ENCODE data around the gene RGS12. TPM values are rescaled to one million over a fixed set of nuclear protein-coding genes. Genes with fewer than 3 reads are reported as not detected.

RGS12 gene
- polyA plus RNA-seq, 1 donor = 48.7 TPM

DNA sequence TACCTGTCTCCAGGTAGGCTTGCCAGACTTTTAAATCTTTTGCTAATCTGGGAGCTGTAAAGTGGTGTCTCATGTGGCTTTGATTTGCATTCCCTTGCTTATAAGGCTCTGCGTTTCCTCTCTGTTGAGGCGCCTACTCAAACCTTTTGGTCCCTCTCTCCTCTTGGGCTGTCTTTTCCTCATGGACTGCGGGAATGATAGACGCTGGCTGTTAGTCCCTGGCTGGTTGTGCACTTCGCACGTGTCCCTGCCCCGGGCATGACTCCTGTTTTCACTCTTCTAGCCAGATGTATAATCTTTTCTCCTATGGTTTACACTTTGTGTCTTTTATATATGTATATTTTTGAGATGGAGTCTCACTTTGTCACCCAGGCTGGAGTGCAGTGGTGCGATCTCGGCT is 39.7 kb downstream of the RGS12 start:
- DNase-seq = no peak

DNA sequence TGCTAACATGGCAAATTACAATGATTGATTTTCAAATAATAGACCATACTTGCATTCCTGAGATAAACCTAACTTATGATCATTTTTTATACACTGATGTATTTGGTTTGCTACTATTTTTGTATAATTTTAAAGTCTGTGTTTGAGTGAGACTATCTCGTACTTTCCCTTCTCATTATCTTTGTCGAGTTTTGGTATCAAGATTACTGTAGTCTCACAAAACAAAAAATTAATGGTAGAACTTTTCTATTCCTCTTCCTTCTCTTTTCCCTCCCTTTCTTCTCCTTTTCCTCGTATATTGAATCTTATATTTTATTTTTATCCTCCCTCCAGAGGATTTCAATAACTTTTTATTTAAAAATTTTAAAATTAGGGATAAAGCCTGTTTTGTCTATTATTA is 41.5 kb downstream of the RGS12 start:
- no peak for DNase-seq

DNA sequence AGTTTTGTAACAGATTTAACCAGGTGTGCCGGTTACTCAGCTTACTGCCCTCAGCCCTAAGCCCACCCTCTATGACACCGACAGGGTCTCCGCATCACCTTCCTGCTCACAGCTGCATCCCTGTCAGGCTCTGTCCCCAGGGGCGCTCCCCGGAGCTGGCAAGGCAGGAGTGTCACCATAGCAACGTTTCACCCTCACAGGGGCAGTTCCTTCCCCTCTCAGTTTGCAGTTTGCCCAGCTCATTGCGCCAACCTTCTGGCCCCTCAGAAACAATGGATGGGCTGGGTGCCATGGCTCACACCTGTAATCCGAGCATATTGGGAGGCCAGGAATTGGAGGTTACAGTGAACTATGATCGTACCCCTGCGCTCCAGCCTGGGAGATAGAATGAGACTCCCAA is 42.6 kb downstream of the RGS12 start:
- DNase-seq = no peak

DNA sequence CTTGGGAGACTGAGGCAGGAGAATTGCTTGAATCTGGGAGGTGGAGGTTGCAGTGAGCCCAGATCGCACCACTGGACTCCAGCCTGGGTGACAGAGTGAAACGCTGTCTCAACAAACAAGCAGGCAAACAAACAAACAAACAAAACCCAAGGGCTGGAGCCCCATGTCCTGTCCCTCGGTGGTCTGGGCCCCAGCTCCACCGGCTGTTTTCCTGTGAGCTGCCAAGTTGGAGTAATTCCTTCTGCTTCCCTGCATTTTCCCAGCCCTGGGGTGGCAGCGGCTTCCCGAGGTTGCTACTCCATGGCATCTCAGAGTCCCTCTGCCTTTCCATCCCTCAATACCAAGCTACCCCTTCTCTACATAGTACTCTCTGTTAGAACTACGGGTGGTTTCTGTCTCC is 43.2 kb downstream of the RGS12 start:
- no peak for DNase-seq

DNA sequence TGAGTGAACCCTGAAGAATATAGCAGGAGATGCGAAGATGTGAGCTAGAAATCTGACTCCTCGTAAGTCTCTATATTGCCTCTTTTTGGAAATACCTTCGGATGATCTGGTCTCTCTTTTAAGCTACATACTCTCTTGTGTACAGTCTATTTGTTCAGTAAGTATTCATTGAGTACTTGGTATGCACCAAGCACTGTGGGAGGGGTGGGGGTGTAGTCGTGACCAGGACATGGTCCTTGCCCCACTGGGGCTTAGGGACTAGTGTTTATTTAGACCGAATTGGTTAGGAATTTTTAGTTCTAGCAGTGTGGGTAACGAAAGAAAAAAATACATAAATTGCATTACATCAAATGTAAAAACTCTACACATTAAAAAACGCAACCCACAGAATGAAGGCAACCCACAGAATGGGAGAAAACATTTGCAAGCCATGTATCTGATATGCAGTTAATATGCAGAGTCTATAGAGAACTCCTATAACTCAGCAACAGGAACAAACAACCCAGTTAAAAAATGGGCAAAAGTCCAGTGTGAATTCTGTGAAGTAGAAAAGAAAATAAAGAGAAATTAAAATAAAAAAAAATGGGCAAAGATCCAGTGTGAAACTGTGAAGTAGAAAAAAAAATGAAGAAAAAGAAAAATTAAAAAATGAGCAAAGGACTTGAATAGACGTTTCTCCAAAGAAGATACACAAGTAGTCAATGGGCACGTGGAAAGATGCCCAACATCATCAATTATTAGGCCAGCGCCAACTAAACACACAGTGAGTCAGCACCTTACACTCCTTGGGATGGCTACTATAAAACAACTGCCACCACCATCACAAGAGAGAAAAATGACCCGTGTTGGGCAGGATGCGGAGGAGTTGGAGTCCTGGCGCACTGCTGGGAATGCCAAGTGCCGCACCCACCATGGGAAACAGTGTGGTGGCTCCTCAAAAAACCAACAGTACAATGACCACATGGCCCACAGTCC is 43.8 kb downstream of the RGS12 start:
- no peak for DNase-seq

DNA sequence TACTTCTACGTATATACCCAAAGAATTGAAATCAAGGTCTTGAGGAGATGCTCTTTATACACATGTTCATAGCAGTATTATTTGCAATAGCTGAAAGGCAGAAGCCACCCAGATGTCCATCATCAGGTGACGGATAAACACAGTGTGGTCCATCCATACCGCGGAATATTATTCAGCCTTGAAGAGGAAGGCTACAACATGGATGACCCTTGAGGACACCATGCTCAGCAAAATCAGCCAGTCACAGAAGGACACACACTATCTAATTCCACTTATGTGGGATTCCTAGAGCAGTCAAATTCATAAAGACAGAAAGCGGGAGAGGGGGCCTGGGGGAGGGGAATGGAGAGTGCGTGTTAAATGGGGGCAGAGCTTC is 44.5 kb downstream of the RGS12 start:
- DNase-seq = no peak

DNA sequence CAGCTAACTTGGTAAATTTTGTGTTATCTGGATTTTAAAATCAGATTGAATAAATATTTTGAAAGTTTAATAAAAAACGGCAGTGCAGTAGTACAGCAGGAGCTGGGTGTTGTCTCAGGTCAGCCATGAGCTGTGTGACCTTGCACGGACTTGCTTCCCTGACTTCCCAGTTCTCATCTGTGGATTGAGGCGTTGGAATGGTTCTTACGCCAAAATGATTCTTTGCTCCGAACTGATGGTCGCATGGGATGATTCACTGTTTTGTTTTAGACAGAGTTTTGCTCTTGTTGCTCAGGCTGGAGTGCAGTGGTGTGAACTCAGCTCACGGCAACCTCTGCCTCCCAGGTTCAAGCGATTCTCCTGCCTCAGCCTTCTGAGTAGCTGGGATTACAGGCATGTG is 45.0 kb downstream of the RGS12 start:
- no peak for DNase-seq

DNA sequence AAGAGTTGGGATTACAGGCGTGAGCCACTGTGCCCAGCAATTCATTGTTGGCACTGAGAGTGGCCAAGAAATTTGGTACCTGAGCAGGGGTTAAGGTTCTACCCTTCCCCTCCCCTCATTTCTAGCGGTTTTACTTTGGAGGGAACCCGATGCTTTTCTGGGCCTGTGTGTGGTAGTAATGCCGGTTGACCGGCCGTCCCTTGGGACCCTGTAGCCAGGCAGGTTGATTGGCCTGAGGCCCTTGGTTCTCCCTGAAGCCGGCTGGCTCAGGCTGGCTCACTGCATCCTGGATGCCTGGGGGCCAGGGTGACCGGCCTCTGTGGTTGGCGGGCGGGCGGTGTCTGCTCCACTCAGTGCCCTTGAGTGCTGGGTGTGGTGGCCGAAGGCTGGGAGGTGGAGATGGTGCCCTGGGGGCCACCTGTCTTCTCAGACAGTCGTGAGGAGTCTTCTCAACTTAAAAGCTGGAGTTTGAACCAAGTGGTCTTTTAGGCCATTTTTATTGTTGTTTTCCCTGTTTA is 45.6 kb downstream of the RGS12 start:
- no peak for DNase-seq

DNA sequence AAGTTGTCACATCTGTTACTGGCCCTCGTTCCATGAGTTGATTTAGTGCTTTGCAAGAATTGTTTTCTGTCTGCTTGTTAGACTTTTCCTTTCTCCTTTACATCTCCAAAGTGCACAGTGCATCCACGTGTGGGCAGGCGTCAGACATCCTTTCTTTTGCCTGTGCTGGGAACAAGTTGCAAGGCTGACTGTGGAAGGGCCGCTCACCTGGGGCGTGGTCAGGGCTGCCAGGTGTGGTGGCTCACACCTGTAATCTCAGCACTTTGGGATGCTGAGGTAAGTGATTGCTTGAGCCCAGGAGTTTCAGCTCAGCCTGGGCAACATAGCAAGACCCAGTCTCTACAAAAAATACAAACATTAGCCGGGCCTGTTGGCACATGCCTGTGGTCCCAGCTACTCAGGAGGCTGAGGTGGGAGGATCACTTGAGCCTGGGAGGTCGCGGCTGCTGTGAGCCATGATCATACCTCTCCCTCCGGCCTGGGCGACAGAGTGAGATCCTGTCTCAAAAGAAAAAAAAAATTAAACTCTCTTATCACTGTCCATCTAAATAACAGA is 46.2 kb downstream of the RGS12 start:
- DNase-seq = no peak

DNA sequence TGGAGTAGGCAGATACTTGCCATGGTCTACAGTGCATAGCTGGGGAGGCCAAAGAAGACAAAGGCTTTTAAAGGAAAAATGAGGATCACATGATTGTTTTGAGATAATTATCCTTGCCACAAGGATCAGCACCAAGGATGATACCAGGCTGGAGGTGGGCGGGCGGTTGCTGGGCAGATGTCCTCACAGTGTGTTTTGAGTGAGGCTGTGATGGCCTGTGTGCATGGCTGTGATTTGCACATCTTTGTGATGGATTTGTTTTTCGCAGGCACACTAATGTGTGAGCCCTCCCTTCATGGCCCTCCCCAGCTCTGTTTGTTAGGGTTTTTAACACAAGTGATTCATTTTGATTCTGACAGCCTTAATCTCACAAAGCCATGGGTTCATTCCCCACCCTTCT is 46.8 kb downstream of the RGS12 start:
- DNase-seq = no peak

DNA sequence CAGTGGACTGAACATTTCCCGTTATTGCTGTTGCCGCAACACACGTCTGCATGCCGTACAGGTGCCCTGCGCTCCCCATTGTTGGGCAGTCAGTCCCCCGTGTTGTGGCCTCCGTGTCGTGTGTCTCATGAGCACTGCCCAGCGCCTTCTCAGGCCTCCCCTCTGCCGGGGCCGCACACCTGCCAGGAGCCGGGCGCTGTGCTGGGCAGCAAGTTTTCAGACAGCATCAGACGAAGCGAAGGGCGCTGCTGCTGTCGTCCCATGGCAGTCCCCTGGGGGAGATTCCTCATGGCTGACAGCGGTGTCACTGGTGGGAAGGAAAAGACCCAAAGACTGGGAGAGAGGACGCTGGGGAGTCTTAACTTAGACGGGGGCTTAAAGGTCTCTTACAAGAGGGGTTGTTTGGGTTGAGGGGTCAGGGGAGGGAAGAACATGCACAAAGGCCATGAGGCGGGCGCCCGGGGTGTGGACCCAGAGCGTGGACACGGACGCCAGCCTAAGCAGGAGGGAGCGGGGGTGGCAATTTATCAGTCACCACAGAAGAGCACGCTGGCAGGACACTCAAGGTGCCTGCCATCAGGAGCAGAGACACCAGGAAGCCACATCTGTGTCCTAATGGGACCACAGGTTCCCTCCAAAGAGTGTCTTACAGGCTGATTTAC is 47.3 kb downstream of the RGS12 start:
- DNase-seq = no peak

DNA sequence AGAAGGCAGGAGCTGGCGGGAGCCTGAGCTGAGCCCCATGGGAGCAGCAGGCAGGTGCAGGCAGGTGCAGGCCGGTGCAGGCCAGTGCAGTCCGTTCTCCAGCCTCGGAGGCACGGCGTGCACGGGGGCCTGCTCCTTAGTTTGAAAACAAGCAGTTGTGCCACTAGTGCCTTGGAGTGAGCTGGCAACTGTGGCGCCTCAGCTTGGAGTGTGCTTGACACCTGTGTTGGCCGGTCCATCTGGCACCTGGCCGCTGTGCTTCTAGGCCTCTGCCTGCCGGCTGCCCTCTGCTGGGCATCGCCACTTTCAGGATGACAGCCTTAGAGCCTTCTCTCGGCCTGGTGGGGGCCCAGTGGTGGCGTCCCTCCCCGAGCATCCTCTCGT is 47.9 kb downstream of the RGS12 start:
- no peak for DNase-seq

DNA sequence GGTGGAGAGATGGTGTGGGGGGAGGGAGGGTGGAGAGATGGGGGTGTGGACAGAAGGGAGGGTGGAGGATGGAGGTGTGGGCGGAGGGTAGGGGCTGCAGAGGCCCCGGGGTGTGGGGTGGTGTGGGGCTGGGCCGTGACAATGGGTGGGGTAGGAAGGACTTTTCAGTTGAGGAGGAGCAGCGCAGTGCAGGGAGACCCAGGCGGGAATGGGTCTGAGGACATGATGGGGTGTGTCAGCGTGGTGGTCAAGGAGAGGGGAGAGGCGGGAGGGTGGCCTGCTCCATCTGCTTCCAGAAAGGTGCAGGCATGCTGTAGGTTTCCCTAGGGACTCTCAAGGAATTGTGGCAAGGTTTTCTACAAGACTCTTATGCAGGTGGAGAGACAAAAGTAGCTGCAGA is 48.9 kb downstream of the RGS12 start:
- no peak for DNase-seq

DNA sequence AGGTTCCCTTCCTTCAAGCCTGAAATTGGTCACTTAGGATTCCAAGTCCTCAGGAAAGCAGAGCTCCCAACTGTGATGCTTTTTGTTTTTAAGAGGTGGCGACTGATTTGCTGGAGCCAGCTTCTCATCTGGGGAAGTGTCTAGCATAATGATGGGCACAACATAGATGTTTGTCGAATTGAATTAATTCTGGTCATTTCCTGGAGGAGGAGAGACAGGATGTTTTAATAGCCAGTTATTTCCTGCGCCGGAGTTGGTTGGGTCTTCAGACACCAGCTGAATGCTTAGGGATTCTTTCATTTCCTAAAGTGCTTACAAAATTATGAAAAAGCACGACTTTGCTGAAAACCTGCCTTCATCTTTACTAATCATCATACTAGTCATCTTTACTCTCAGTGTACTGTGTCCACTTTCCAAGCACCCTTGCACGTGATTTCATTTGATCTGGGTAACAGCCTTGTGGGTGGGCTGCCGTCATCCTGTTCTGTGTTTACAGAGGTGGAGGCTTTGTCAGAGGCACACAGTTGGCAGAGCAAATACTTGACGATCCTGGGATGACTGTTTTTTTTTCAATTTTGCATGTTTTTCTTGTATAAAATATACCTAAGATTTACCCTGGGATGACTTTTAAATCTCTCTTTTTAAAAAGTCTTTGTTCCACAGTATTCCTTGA is 49.5 kb downstream of the RGS12 start:
- DNase-seq = no peak

Other genes starting within 250 kb of the RGS12 start
- not detected for gene HTT-AS, start 218.5 kb upstream of the RGS12 start, polyA plus RNA-seq (ENCODE audit: insufficient read length)
- 32.0 TPM for gene HTT, start 218.3 kb upstream of the RGS12 start, polyA plus RNA-seq (ENCODE audit: insufficient read length)
- gene MSANTD1, start 43.9 kb upstream of the RGS12 start, polyA plus RNA-seq (ENCODE audit: insufficient read length) = 1.0 TPM
- gene HGFAC, start 148.9 kb downstream of the RGS12 start, polyA plus RNA-seq (ENCODE audit: insufficient read length) = 3.0 TPM
- 21.0 TPM for gene DOK7, start 170.3 kb downstream of the RGS12 start, polyA plus RNA-seq (ENCODE audit: insufficient read length)
- gene LRPAP1, start 239.4 kb downstream of the RGS12 start, polyA plus RNA-seq (ENCODE audit: insufficient read length) = 73.9 TPM